CD4-positive, alpha-beta T cell treated with Interleukin-15 for 1 hour (primary cell): ENCODE results near the gene B3GALT5.

Experiments used
- DNase-seq: peaks from one replicate; pipeline ENCODE4 v3.0.0-alpha.2; 2020

B3GALT5 gene

DNA sequence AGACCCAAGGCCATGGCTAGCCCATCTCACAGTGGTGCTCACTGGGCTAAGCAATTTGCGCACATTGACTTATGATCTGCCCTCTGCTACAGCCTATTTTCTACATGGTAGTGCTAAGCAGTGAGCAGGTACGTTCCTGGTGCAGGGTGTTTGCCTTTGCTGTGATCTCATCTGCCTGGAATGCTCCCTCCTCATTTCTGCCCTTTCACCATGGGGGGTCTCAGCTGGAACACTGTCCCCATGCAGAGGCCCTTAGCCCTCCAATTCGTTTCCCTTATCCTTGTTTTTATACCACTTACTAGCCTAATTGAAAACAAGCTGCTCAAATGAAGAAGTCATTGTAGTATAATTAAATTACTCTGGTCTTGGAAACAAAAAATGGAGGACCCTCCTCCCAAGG is 2.0 kb upstream of the B3GALT5 start:
- no peak for DNase-seq

- no peak for DNase-seq
Observed at GRCh38 chr21:39611551-39612190, 1.1 kb upstream of the B3GALT5 start.

- no peak for DNase-seq
Observed at GRCh38 chr21:39613041-39613934, 548 bp downstream of the B3GALT5 start.

DNA sequence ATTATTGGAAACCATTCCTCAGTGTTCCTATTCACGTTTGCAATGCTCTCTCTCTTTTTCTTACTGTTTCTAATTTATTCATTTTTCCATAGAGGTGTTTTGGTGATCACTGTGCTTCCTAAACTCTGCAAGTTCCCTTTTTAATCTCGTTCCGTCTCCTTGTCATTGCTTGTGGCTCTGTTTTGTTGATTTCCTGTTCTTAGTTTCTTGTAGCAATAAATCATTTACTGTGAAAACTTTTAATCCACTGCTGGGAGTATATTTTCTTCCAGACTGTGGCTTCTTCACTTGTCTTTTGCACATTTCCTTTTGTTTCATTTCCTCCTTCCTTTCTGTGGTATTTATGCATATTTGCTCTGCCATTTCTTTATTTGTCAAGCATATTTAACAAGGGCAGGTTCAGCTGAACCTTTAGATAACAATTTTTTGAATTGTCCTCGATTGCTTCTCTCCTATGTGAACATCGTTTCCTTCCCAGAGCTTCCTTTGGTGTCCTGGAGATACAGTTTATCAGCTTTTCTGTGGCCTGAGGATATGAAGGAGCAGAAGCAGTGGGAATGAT is 3.6 kb downstream of the B3GALT5 start:
- DNase-seq, result no peak

- no peak for DNase-seq
Observed at GRCh38 chr21:39620856-39621255, 8.1 kb downstream of the B3GALT5 start.

DNA sequence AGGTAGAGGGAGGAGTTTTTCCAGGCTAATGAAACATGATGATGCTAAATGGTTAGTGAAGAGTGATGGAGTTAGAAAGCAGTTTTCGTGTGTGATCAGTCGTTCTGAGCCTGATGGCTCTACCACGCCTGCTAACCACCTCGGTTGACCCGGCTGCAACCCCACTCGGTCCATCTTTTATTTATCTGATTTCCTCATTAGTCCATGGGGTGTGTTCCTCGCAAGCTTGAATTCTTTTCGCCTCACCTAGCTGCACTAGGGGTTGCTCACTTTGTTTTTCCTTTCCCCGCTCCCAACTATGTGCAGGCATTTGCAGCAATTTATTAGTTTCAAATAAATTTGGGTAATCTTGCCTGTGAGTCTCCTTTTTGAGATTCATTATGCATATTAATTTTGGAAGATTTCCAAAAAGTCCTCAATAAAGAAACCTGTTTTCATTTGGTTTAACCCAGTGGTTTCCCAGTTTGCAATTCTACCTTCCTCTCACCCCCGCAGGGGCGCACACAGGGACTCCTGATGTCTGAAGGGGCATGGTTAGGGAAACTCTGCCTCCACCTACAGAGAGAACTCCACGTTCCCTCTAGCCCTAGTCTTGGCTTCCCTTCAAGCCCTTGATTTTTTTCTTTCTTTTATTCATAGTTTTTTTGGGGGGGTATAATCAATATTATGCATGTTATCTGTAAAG is 12.6 kb downstream of the B3GALT5 start:
- no peak for DNase-seq

GRCh38 chr21:39628385-39628784 is 15.6 kb downstream of the B3GALT5 start:
- DNase-seq, result no peak

DNA sequence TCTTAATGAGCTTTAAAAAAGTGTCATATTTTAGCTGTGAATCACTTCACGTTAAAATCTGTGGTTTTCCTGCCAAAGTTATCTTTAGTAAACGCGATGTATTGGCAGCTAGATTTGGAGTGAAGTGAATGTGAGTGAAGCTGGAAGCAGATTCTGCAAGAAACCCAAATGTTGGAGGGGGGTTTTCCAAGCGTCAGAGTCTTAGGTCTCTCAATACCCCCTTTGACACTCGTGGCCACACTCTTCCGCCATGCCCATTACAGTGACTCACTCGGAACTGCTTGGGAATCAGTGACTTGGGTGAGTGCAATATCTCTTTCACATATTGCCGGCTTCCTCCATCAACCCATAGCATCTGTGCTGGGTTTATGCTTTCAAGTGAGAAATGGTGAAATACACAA is 17.5 kb downstream of the B3GALT5 start:
- DNase-seq, result no peak

DNA sequence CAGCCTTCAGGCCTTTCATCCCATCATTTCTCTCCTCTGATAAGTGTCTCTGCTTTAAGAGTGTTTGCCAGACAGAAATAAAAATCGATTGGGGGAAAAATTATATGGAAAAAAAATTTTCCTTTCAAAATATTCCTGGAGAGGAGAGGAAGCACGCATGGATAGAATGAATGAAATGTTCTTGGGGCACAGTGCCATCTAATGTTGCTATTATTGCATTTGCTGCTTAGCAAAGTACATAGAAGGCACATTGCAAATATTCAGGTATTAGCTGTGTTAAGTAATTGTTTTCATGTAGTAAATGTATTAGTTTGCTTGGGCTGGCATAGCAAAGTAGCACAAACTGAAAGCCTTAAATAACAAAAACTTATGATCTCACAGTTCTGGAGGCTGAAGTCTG is 18.1 kb downstream of the B3GALT5 start:
- no peak for DNase-seq

- DNase-seq, result no peak
Observed at GRCh38 chr21:39631842-39632562, 19.3 kb downstream of the B3GALT5 start.

DNA sequence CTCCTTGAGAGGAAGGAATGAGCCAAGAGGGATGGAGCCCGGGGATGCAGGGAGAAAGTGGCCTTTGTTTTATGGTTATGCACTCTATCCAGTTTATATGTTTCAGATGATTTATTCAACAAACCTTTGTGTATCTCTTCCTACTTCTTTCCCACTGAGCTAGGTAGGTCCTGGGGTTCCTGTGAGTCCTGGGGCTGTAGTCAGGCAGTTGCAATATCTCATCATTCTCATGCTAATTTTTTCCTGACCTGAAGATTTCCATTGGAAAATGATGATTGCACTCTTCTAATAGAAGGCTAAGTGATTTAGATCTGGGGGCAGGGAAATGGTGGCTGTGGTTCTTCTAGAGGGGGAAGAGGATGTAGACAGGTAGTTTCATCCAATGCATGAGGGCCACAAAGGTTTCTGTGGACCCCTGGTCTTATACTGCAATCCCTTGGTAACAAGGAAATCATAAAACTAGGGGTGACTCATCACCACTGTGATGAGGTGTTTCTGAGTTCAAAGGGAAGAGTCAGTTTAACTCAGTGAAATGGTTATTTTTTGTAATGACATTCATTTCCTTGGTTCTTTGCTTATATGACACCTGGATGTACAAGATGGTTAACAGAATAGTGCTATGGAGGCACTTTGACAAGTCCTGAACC is 20.2 kb downstream of the B3GALT5 start:
- no peak for DNase-seq

DNA sequence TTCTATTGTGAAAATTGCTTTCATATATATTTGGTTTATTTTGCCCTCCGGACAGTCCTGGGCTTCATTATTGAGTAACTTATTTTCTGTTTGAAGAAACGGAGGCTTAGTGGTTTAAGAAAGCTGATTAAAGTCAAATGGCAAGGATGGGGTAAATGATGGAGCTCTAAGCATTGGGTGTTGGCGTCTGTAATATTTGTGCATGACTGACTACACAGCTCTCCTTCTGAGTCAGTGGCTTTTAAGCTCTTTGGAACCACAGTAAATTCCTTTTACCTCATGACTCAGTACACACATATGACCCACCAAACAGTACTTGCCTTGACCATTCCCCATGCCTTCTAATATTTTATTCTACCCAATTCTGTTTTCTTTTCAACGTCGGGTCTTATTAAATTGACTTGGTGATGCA is 21.0 kb downstream of the B3GALT5 start:
- no peak for DNase-seq

- no peak for DNase-seq
Observed at GRCh38 chr21:39634507-39634906, 21.8 kb downstream of the B3GALT5 start.

- no peak for DNase-seq
Observed at GRCh38 chr21:39637197-39637970, 24.6 kb downstream of the B3GALT5 start.

DNA sequence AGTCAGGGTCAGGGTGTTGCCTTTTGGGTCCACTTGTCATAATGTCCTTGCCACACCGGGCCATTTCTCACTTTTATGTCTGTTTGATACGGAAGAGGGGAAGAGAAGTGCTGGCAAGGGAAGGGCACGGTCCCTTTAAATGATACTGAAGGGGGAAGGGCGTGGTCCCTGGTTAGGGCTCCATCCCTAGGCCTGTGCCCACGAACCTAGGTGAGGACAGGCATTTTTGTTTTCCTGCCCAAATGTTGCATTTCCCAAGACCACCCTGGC is 25.2 kb downstream of the B3GALT5 start:
- DNase-seq, result no peak

- no peak for DNase-seq
Observed at GRCh38 chr21:39638281-39638680, 25.5 kb downstream of the B3GALT5 start.

GRCh38 chr21:39640754-39641153 is 28.0 kb downstream of the B3GALT5 start:
- no peak for DNase-seq

- DNase-seq, result no peak
Observed at GRCh38 chr21:39641827-39642450, 29.2 kb downstream of the B3GALT5 start.

DNA sequence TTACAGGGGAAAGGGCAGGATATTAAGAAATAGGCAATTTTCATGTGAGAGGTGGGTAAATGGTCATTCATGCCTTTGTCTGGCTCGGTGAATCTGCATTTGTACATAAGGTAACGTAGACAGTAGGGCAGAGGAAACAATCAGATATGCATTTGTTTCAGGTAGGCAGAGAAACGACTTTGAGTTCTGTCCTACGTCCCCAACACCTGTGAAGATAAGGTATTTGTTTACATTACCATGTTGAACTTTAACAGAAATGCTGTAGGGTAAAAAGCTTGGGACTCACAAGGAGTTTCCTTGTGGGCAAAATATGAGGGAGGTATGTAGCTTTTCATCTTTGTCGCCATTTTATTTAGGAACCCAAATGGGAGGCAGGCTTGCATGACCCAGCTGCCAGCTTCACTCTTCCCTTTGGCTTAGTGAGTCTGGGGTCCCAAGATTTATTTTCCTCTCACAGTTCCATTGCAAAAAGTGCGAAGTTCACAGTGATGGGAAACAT is 31.4 kb downstream of the B3GALT5 start:
- DNase-seq, result no peak

GRCh38 chr21:39645331-39645730 is 32.6 kb downstream of the B3GALT5 start:
- DNase-seq, result no peak

DNA sequence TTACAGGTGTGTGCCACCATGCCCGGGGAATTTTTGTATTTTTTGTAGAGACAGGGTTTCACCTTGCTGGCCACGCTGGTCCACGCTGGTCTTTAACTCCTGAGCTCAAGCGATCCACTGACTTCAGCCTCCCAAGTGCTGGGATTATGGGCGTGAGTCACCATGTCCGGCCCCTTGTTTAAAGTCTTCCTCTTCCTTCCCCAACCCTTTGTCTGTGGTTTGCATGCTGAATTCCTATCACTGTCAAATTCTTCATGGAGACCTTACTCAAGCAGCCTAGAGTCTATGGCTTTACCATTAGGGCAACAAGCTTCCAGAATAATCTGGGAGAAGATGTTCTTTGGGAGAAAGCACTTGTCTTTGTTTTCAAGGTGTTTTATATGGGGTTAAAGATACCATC is 34.7 kb downstream of the B3GALT5 start:
- DNase-seq, result no peak
